ENCODE measurements around the gene NPR2.

Gene NPR2

DNA sequence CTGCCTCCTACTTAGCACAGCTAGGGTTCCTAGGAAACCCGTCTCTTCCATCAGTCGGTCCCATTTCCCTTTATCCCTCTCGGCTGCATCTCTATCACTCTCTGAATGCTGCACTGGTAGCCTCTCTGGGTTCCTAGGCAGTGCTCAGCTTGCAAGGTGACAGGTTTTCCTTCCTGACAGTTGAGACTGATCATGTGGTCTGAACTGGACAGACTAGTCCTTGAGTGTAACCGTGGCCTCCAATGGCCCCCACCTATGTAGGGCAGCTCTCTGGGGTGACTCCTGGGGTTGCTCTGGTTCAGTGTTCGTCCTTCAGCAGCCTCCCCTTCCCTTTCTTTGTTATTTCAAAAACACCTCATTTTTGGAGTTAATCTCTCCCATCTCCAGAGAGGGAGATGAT lies 41.4 kb downstream of the NPR2 start:
- no peak for DNase-seq (ENCODE audit: low spot score)

- no peak for DNase-seq (ENCODE audit: low spot score)
Observed at GRCh38 chr9:35834260-35835215, 43.1 kb downstream of the NPR2 start.

GRCh38 chr9:35835216-35835632 lies 43.8 kb downstream of the NPR2 start:
- no peak for DNase-seq (ENCODE audit: low spot score)

DNA sequence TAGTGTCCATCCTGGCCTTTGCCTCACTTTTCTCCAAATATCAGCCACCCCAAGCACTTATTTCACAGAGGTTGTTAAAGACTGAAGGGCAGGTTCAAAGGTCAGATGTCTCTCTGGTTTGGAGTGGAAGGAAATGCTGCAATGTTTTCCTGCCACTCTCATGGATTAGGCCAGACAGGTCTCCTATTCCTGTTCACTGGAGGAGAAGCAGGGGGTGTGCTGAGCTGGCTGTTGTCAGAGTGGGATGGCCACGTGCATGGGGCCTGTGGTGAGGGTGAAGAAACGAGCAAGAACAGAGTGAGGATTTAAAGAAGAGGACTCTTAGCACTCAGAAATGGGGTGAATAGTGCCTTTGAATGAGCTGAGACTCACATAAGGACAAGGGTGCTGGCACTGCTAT lies 44.4 kb downstream of the NPR2 start:
- DNase-seq (ENCODE audit: low spot score), result no peak

DNA sequence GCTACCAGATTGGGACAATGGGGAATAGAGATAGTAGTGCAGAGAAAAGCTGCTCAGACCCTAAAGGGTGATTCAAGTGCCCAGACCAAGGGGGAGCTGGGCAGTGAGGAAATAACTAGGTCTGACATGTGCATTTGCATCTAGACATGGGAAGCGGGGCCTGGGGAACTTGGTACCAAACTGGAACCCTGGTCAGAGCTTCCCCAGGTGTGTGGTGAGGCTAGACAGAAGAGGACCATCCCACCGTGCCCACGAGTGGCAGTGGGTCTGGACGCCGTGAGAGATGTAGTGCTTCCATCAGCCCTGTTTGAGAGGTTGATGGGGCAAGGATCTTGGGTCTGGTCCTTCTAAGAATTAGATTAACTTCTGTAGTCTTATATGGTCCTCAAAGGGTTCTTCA lies 45.2 kb downstream of the NPR2 start:
- no peak for DNase-seq (ENCODE audit: low spot score)

DNA sequence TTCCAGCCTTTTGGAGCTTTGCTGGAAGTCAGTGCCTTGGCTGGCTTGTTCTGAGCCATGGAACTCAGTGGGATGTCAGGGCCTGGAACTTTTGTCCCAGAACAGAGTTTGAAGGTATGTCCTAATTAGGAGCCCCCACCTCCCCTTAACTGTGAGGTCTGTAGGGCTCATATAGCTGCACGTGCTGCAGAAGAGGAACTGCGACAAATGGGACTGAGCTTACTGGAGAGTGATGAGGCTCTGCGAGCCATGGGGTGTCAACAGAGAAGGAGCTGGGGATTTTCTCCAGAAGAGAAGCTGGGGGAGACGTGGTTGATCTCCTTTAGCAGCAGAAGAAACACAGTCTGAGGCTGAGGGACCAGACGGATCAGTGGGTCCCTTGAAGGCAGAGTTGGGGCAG lies 48.5 kb downstream of the NPR2 start:
- DNase-seq (ENCODE audit: low spot score), result no peak

DNA sequence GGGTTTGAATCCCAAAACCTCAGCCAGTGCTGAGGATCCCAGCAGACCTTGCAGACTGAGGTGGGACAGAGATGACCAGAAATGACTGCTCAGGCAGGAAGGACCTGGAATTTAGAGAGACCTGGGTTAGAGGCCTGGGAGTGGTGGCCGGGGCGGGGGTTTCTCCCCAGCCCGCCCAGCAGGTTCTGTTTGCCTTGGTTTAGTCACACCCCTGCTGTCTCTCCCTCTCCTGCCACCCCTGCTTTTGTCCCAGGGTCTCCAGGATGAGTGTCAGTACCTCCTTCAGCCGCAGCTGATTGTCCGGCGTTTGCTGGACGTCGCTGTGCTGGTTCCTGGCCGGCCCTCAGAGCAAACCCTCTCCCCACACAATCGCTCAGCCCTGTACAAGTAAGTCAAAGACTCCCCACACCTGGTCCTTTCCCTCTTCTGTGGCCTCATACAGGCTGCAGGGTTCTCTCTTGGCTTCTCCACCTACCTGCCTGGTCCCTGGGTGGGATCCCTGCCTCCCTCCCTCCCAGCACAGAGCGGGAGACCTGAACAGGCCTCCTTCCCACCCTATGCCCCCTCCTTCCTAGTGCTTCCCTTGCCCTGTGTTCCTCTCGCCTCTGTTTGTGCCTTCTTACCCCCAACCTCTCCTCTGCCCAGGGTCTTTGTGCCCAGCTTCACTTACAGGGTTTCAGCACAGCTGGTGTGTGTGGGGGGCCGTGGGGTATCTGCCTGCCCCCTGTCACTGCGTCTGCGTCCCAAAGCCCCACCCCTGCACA lies 49.7 kb downstream of the NPR2 start:
- no peak for DNase-seq (ENCODE audit: low spot score)

GRCh38 chr9:35841645-35841900 lies 50.2 kb downstream of the NPR2 start:
- DNase-seq (ENCODE audit: low spot score), result no peak

DNA sequence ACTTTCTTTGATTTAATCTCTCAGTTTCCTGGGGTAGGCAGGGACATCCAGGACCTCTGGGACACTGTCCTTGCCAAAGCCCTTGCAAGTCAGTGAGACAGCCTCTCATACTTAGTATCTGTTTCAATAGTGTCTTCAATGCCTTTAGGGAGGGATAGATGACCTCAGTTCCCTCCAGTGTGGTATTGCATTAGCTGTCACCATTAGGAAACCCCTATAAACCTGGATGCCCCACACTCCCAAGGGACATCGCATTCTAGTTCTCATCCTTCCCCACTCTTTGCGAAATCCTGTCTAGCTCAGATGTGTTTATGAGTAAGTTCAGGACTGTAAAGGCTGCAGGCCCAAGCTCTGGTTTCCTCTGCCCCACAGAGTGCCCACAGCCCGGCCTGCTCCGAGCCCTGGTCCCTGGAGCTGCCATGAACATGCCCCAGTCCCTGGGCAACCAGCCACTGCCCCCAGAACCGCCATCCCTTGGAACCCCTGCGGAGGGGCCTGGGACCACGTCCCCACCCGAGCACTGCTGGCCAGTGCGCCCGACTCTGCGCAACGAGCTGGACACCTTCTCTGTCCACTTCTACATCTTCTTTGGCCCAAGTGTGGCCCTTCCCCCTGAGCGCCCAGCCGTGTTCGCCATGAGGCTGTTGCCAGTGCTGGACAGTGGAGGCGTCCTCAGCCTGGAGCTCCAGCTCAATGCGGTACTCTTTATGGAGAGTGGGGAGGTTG lies 50.8 kb downstream of the NPR2 start:
- no peak for DNase-seq (ENCODE audit: low spot score)

DNA sequence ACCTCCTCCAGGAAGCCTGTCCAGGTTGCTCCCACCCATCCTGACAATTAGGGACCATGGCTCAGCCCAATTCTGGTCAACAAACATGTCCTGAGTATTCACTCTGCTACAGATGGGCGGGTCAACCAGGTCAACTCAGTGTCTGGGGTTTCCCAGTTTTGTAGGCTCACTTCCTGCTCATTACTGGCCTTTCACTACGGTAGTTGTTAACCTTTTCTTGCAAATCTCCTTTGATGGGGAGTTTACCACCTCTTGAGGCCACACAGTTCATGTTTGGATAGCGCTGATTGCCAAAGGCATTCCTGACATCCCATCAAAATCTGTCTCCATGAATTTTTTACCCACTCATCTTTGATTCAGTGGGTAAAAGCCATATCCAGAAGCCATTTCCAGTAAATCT lies 51.4 kb downstream of the NPR2 start:
- peak; percentile 11 for DNase-seq (ENCODE audit: low spot score)

DNA sequence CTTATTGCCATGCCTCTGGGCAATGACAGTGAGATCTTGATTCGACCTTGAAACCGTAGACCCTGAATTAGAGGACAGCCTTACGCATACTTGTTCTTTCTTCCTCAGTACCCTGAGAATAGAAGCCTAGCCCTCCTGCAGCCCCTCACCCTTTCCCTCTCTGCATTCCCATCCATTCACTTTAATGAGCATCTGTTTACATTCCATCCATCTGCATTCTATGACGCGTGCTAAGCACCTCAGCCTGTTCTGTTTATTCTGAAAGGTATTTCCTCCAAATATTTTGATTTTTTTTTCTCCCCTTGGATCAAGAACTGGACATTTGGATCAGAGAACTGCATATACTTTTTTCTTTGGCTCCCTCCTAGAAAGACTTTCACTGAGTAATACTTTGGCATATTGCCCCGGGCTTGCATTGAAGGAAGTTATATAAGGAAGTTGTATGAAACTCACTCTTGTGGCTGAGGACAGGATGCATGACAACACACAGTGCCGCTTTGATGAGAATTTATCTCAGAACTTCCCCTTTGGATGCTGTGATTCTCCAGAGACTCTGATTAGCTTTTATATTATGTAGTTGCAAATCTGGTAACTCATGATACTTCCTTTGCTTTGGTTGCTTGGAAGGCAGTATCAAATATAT lies 53.4 kb downstream of the NPR2 start:
- DNase-seq (ENCODE audit: low spot score), result peak; percentile 93

GRCh38 chr9:35845824-35846771 lies 54.7 kb downstream of the NPR2 start:
- peak; percentile 47 for DNase-seq (ENCODE audit: low spot score)

- DNase-seq (ENCODE audit: low spot score), result peak; percentile 88
Observed at GRCh38 chr9:35847792-35848572, 56.6 kb downstream of the NPR2 start.

DNA sequence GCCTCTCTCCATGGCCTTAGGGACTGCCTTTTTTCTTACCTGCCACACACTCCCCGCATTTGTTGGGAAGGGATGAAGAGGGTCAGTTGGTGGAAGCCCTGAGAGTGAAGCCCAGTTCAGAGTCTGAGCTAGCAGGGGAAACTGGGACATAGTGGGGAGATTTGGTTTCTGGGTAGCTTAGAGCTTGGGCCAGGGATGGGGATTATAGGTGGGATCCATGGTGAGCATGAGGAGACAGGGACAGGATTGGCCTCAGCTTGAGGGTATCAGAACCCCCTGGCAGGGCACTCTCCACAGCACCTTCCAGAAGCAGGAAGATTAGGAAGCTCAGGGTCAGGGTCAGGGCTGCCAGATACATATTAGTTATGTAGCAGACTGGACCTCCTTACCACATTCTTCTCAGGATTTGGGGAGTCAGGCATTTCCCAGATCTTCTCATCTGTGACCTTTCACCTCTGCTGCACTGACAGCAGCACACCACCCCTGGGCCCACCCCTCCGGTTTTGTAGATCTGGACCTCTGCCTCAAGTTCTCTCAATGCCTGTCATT lies 61.0 kb downstream of the NPR2 start:
- DNase-seq (ENCODE audit: low spot score), result no peak

GRCh38 chr9:35852876-35853865 lies 61.8 kb downstream of the NPR2 start:
- DNase-seq (ENCODE audit: low spot score), result no peak

DNA sequence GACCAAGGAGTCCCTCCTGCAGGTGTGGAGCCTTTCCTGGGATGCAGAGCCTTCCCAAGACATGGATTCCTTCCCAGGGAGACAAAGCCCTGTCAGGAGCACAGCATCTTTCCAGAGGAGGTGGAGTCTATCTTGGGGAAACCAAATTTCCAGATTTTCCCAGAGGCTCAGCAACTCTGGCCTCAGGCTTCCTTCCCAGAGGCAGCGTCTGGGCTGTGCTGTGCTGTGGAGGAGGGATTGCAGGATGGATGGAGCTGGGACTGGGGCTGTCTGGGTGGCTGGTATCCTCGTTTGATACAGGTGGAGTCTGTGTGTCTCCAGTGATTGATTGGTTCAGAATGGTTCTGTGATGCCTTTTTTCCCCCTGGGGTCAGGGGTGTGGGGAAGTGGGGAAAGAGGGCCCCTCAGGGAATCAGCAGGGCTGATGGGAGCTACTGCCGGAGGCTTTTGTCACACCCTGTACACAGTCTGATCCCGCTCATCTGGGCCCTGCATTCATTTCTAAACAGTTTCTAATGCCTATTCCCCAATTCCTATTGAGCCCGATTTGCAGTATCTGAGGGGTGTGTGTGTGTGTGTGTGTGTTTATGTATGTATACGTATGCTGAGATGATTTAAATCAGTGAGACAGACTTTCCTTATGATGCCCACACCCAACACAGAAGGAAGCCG lies 62.8 kb downstream of the NPR2 start:
- no peak for DNase-seq (ENCODE audit: low spot score)

DNA sequence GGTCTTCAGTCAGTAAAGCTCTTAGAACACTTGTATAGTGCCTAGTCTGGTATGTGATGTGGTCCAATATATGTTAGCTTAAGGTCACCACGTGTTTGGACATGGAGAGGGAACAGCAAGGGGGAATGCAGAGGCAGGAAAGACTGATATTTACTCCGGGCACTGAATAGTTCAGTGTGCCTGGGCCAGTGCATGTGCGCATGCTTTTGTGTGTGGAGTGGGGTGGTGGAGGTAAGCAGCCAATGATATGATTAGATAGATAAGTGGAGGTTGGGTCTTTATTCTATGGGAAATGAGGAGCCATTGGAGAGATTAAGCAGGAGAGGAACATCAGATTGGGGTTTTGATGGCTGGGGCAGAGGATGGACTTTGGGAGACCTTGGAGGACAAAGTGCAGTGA lies 64.8 kb downstream of the NPR2 start:
- DNase-seq (ENCODE audit: low spot score), result no peak

DNA sequence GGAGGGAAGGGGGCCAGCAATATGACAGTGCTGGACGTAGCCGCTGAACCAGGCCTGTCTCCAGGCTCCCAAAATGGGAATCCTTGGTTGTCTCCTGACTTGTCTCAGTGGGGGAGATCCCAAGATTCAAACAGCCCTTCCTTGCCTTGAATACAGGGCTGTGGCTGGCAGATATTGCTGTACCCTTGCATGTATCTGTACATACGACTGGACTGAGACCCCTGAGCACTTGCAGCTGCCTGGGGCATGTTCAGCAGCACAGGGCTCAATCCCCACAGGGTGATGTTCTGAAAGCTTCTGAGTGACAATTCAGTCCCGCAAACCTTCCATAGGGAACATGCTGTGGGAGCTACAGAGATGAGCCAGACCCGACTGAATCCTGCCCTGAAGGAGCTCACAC lies 65.5 kb downstream of the NPR2 start:
- no peak for DNase-seq (ENCODE audit: low spot score)

All from kidney tubule cell (primary cell).